HG03159 (cell line): Measurements from ENCODE around the gene ARRDC4.
"Not testable (repeated sequence)": the region's sequence is repeated elsewhere in the genome, so short reads cannot be mapped to it uniquely, and the experiment has no call there.

Source experiments
- ATAC-seq: cut with Tn5 transposase; IDR thresholded peaks from one replicate; pipeline ENCODE4 v1.9.1; 2021; ENCODE audit warnings: mild to moderate bottlenecking, moderate library complexity; ENCODE audit not compliant: unreplicated experiment

Gene ARRDC4

GRCh38 chr15:97963779-97964178 lies 3.3 kb downstream of the ARRDC4 start:
- no peak for ATAC-seq

GRCh38 chr15:97966246-97966645 lies 5.7 kb downstream of the ARRDC4 start:
- ATAC-seq = no peak

- no peak for ATAC-seq
Observed at GRCh38 chr15:97966924-97967620, 6.6 kb downstream of the ARRDC4 start.

- no peak for ATAC-seq
Observed at GRCh38 chr15:97967881-97968280, 7.4 kb downstream of the ARRDC4 start.

GRCh38 chr15:97968380-97968779 lies 7.9 kb downstream of the ARRDC4 start:
- no peak for ATAC-seq

- no peak for ATAC-seq
Observed at GRCh38 chr15:97972366-97972765, 11.9 kb downstream of the ARRDC4 start.

GRCh38 chr15:97976129-97976528 lies 15.6 kb downstream of the ARRDC4 start:
- no peak for ATAC-seq

GRCh38 chr15:97976766-97977503 lies 16.4 kb downstream of the ARRDC4 start:
- ATAC-seq = no peak

GRCh38 chr15:97977734-97978133 lies 17.2 kb downstream of the ARRDC4 start:
- no peak for ATAC-seq

- no peak for ATAC-seq
Observed at GRCh38 chr15:97978401-97979139, 18.1 kb downstream of the ARRDC4 start.

- no peak for ATAC-seq
Observed at GRCh38 chr15:97979140-97979520, 18.6 kb downstream of the ARRDC4 start.

- ATAC-seq = no peak
Observed at GRCh38 chr15:97981058-97981457, 20.6 kb downstream of the ARRDC4 start.

GRCh38 chr15:97981758-97982157 lies 21.3 kb downstream of the ARRDC4 start:
- no peak for ATAC-seq

GRCh38 chr15:97984157-97984556 lies 23.7 kb downstream of the ARRDC4 start:
- ATAC-seq = no peak

- not testable (repeated sequence) for ATAC-seq
Observed at GRCh38 chr15:97985979-97986378, 25.5 kb downstream of the ARRDC4 start.

- no peak for ATAC-seq
Observed at GRCh38 chr15:97986781-97987180, 26.3 kb downstream of the ARRDC4 start.

- no peak for ATAC-seq
Observed at GRCh38 chr15:97989299-97989698, 28.8 kb downstream of the ARRDC4 start.

GRCh38 chr15:97991972-97992541 lies 31.6 kb downstream of the ARRDC4 start:
- ATAC-seq = no peak

- no peak for ATAC-seq
Observed at GRCh38 chr15:97992823-97993222, 32.3 kb downstream of the ARRDC4 start.

- no peak for ATAC-seq
Observed at GRCh38 chr15:97993310-97993738, 32.8 kb downstream of the ARRDC4 start.

GRCh38 chr15:97994236-97994635 lies 33.7 kb downstream of the ARRDC4 start:
- ATAC-seq = no peak
